Right atrium auricular region (tissue), 2 donors: ENCODE measurements around the gene KCTD17. TPM values are rescaled to one million over a fixed set of nuclear protein-coding genes. Genes with fewer than 3 reads are reported as not detected.

ENCODE experiments used
- DNase-seq: peaks from one replicate; pipeline ENCODE4 v3.0.0-alpha.2; 2019; ENCODE audit warnings: low spot score
- H3K27ac ChIP-seq, 2 donors: fragments of 200-600 bp; sonication (generic); 1 replicate in 1 of 2; 2 replicates in 1 of 2; pipeline ENCODE4 v1.5.1; 2016 to 2019
- H3K27me3 ChIP-seq, 2 donors: fragments of 200-600 bp; sonication (generic); one replicate each; pipeline versions ENCODE4 v1.5.1 to v1.6.0; 2017 to 2019
- H3K36me3 ChIP-seq: fragments of 200-600 bp; sonication (generic); one replicate; pipeline ENCODE4 v1.5.1; 2016
- H3K4me1 ChIP-seq, 2 donors: fragments of 200-600 bp; sonication (generic); one replicate each; pipeline versions ENCODE4 v1.5.1 to v1.6.0; 2017 to 2019
- H3K4me3 ChIP-seq, 2 donors: fragments of 200-600 bp; sonication (generic); 1 replicate in 1 of 2; 2 replicates in 1 of 2; pipeline ENCODE4 v1.5.1; 2017 to 2019; ENCODE audit warnings: mild to moderate bottlenecking in 1 of 2, moderate library complexity in 1 of 2
- H3K9me3 ChIP-seq, 2 donors: fragments of 200-600 bp; sonication (generic); one replicate each; pipeline ENCODE4 v1.5.1; 2019
- CTCF ChIP-seq, 2 donors: fragments of 200-600 bp; sonication (generic); IDR thresholded peaks; one replicate each; pipeline ENCODE4 v1.5.1; 2019; ENCODE audit warnings: antibody characterized with exemption in 2 of 2
- total RNA-seq, 2 donors: library from RNA; depleted of rRNA; stranded (reverse); fragments of >200 nt; gene quantifications; one replicate each; pipeline ENCODE4 v1.1.0, GENCODE V29; 2016

The KCTD17 gene
- total RNA-seq, 2 donors from 2014 or later = 44.9 to 54.8 TPM

GRCh38 chr22:37053310-37054055 lies 1.9 kb downstream of the KCTD17 start:
- no peaks in the 10 kb centered on the region for H3K9me3 ChIP-seq
- H3K4me3 ChIP-seq = no peak overlapping the region
- peak; percentile 61 for DNase-seq
- peaks cover 0 to 32% of the 10 kb centered on the region in 2 donors for H3K4me1 ChIP-seq
- peaks cover 40% of the 10 kb centered on the region for H3K36me3 ChIP-seq
- peak overlapping the region; percentile 75 to 80 for H3K27ac ChIP-seq
- no peaks in the 10 kb centered on the region for H3K27me3 ChIP-seq
- no peak for TF ChIP-seq CTCF (IDR thresholded peaks at IDR 0.05)

- no peak for DNase-seq
- TF ChIP-seq CTCF (IDR thresholded peaks at IDR 0.05) = no peak
- Histone ChIP-seq H3K27me3 (no peaks in the 10 kb centered on the region), H3K4me3 (no peak overlapping the region), H3K9me3 (no peaks in the 10 kb centered on the region), H3K36me3 (peaks cover 41% of the 10 kb centered on the region), H3K4me1 (peaks cover 0 to 32% of the 10 kb centered on the region in 2 donors), H3K27ac (peak overlapping the region; percentile 75 to 80)
Observed at GRCh38 chr22:37054056-37054395, 2.5 kb downstream of the KCTD17 start.

- no peak overlapping the region for H3K4me3 ChIP-seq
- peaks cover 47% of the 10 kb centered on the region for H3K36me3 ChIP-seq
- no peak for DNase-seq
- peaks cover 0 to 32% of the 10 kb centered on the region in 2 donors for H3K4me1 ChIP-seq
- no peaks in the 10 kb centered on the region for H3K27me3 ChIP-seq
- no peak overlapping the region for H3K27ac ChIP-seq
- no peaks in the 10 kb centered on the region for H3K9me3 ChIP-seq
- TF ChIP-seq CTCF (IDR thresholded peaks at IDR 0.05) = no peak
Observed at GRCh38 chr22:37054600-37055365, 3.2 kb downstream of the KCTD17 start.

- TF ChIP-seq CTCF (IDR thresholded peaks at IDR 0.05) = no peak
- H3K27me3 ChIP-seq = no peaks in the 10 kb centered on the region
- no peak overlapping the region for H3K4me3 ChIP-seq
- peaks cover 59% of the 10 kb centered on the region for H3K36me3 ChIP-seq
- no peaks in the 10 kb centered on the region for H3K9me3 ChIP-seq
- H3K4me1 ChIP-seq = peaks cover 0 to 28% of the 10 kb centered on the region in 2 donors
- no peak for DNase-seq
- no peak overlapping the region for H3K27ac ChIP-seq
Observed at GRCh38 chr22:37056246-37056645, 4.7 kb downstream of the KCTD17 start.

- no peak for TF ChIP-seq CTCF (IDR thresholded peaks at IDR 0.05)
- DNase-seq = no peak
- H3K36me3 ChIP-seq = peaks cover 61% of the 10 kb centered on the region
- H3K4me1 ChIP-seq = peaks cover 0 to 21% of the 10 kb centered on the region in 2 donors
- no peak overlapping the region for H3K4me3 ChIP-seq
- H3K9me3 ChIP-seq = no peaks in the 10 kb centered on the region
- H3K27ac ChIP-seq = no peak overlapping the region
- H3K27me3 ChIP-seq = no peaks in the 10 kb centered on the region
Observed at GRCh38 chr22:37057226-37057625, 5.7 kb downstream of the KCTD17 start.
